Skeletal muscle tissue (tissue), 4 donors: ENCODE data around the gene VEGFC. TPM values are rescaled to one million over a fixed set of nuclear protein-coding genes. Genes with fewer than 3 reads are reported as not detected.

Experiments used
- H3K27ac ChIP-seq: one replicate; pipeline ENCODE4 v1.7.0; 2013; ENCODE audit warnings: mild to moderate bottlenecking, low read depth, low read length, inconsistent platforms
- H3K27me3 ChIP-seq, 3 donors: one replicate each; pipeline ENCODE4 v1.7.0; 2013; ENCODE audit warnings: low read length in 3 of 3; ENCODE audit not compliant: control insufficient read depth in 3 of 3, insufficient read depth in 3 of 3
- H3K36me3 ChIP-seq, 3 donors: one replicate each; pipeline ENCODE4 v1.7.0; 2013; ENCODE audit warnings: low read length in 3 of 3; ENCODE audit not compliant: control insufficient read depth in 3 of 3, insufficient read depth in 3 of 3
- H3K4me1 ChIP-seq, 3 donors: one replicate each; pipeline ENCODE4 v1.7.0; 2013; ENCODE audit warnings: low read length in 3 of 3, mild to moderate bottlenecking in 3 of 3; ENCODE audit not compliant: control insufficient read depth in 3 of 3, insufficient read depth in 3 of 3
- H3K4me3 ChIP-seq, 3 donors: one replicate each; pipeline ENCODE4 v1.7.0; 2013; ENCODE audit warnings: low read length in 3 of 3
- H3K9ac ChIP-seq, 3 donors: one replicate each; pipeline ENCODE4 v1.7.0; 2013; ENCODE audit warnings: low read length in 3 of 3, mild to moderate bottlenecking in 3 of 3, moderate library complexity in 2 of 3, low read depth in 1 of 3
- H3K9me3 ChIP-seq, 3 donors: one replicate each; pipeline ENCODE4 v1.7.0; 2013; ENCODE audit warnings: low read length in 3 of 3; ENCODE audit not compliant: control insufficient read depth in 3 of 3
- total RNA-seq: library from RNA; depleted of rRNA; stranded (reverse); fragments of >200 nt; gene quantifications from one replicate; pipeline ENCODE4 v1.2.3, GENCODE V29; 2014
- donor health status: Osteomylitis.

VEGFC gene
- total RNA-seq, 1 donor from 2014 or later: 6.8 TPM

- no peak overlapping the region for H3K4me3 ChIP-seq
- H3K4me1 ChIP-seq: no peaks in the 10 kb centered on the region
- no peaks in the 10 kb centered on the region for H3K27me3 ChIP-seq
- no peaks in the 10 kb centered on the region for H3K36me3 ChIP-seq
- H3K9ac ChIP-seq: no peak overlapping the region
- H3K27ac ChIP-seq: no peak overlapping the region
- H3K9me3 ChIP-seq: no peaks in the 10 kb centered on the region
These were observed 121.2 kb downstream of the VEGFC start for GRCh38 chr4:176671532-176671931.

- no peaks in the 10 kb centered on the region for H3K36me3 ChIP-seq
- no peaks in the 10 kb centered on the region for H3K4me1 ChIP-seq
- H3K27me3 ChIP-seq: no peaks in the 10 kb centered on the region
- H3K4me3 ChIP-seq: no peak overlapping the region
- no peak overlapping the region for H3K27ac ChIP-seq
- H3K9me3 ChIP-seq: no peaks in the 10 kb centered on the region
- H3K9ac ChIP-seq: no peak overlapping the region
These were observed 124.4 kb downstream of the VEGFC start for GRCh38 chr4:176668324-176668723.

GRCh38 chr4:176664964-176665363 is 127.8 kb downstream of the VEGFC start:
- Histone ChIP-seq H3K27ac (no peak overlapping the region), H3K9me3 (no peaks in the 10 kb centered on the region), H3K36me3 (no peaks in the 10 kb centered on the region), H3K4me1 (no peaks in the 10 kb centered on the region), H3K4me3 (no peak overlapping the region), H3K27me3 (no peaks in the 10 kb centered on the region), H3K9ac (no peak overlapping the region)

GRCh38 chr4:176660561-176660960 is 132.2 kb downstream of the VEGFC start:
- no peak overlapping the region for H3K4me3 ChIP-seq
- H3K27ac ChIP-seq: no peak overlapping the region
- no peaks in the 10 kb centered on the region for H3K36me3 ChIP-seq
- H3K27me3 ChIP-seq: no peaks in the 10 kb centered on the region
- no peaks in the 10 kb centered on the region for H3K4me1 ChIP-seq
- no peaks in the 10 kb centered on the region for H3K9me3 ChIP-seq
- H3K9ac ChIP-seq: no peak overlapping the region

- Histone ChIP-seq H3K9me3 (no peaks in the 10 kb centered on the region), H3K4me3 (no peak overlapping the region), H3K27me3 (no peaks in the 10 kb centered on the region), H3K36me3 (no peaks in the 10 kb centered on the region), H3K9ac (no peak overlapping the region), H3K4me1 (no peaks in the 10 kb centered on the region), H3K27ac (no peak overlapping the region)
These were observed 136.6 kb downstream of the VEGFC start for GRCh38 chr4:176656108-176656507.

- no peak overlapping the region for H3K4me3 ChIP-seq
- no peak overlapping the region for H3K27ac ChIP-seq
- no peak overlapping the region for H3K9ac ChIP-seq
- no peaks in the 10 kb centered on the region for H3K4me1 ChIP-seq
- no peaks in the 10 kb centered on the region for H3K36me3 ChIP-seq
- no peaks in the 10 kb centered on the region for H3K9me3 ChIP-seq
- H3K27me3 ChIP-seq: no peaks in the 10 kb centered on the region
These were observed 138.0 kb downstream of the VEGFC start for GRCh38 chr4:176654565-176655216.

GRCh38 chr4:176653401-176654220 is 139.1 kb downstream of the VEGFC start:
- no peak overlapping the region for H3K27ac ChIP-seq

GRCh38 chr4:176646311-176646710 is 146.4 kb downstream of the VEGFC start:
- Histone ChIP-seq H3K4me1 (no peaks in the 10 kb centered on the region), H3K27ac (no peak overlapping the region), H3K4me3 (no peak overlapping the region), H3K27me3 (no peaks in the 10 kb centered on the region), H3K9me3 (no peaks in the 10 kb centered on the region), H3K36me3 (no peaks in the 10 kb centered on the region), H3K9ac (no peak overlapping the region)

More at GRCh38 chr4:176653401-176654220, 139.1 kb downstream of the VEGFC start:
- Histone ChIP-seq H3K4me3 (no peak overlapping the region), H3K9me3 (no peaks in the 10 kb centered on the region), H3K27me3 (no peaks in the 10 kb centered on the region), H3K4me1 (no peaks in the 10 kb centered on the region), H3K9ac (no peak overlapping the region), H3K36me3 (no peaks in the 10 kb centered on the region)

- no peaks in the 10 kb centered on the region for H3K4me1 ChIP-seq
- H3K4me3 ChIP-seq: no peak overlapping the region
- no peaks in the 10 kb centered on the region for H3K9me3 ChIP-seq
- no peaks in the 10 kb centered on the region for H3K27me3 ChIP-seq
- no peak overlapping the region for H3K27ac ChIP-seq
- no peak overlapping the region for H3K9ac ChIP-seq
- no peaks in the 10 kb centered on the region for H3K36me3 ChIP-seq
These were observed 147.3 kb downstream of the VEGFC start for GRCh38 chr4:176645246-176645960.

- no peaks in the 10 kb centered on the region for H3K4me1 ChIP-seq
- H3K27ac ChIP-seq: no peak overlapping the region
- H3K36me3 ChIP-seq: no peaks in the 10 kb centered on the region
- H3K9ac ChIP-seq: no peak overlapping the region
- H3K9me3 ChIP-seq: no peaks in the 10 kb centered on the region
- no peak overlapping the region for H3K4me3 ChIP-seq
- no peaks in the 10 kb centered on the region for H3K27me3 ChIP-seq
These were observed 150.2 kb downstream of the VEGFC start for GRCh38 chr4:176642472-176642871.
